GM12878 (cell line): ENCODE data around the gene ERVV-1.
"Not testable (repeated sequence)": the region's sequence is repeated elsewhere in the genome, so short reads cannot be mapped to it uniquely, and the experiment has no call there.

Experiments used
- EP300 ChIP-seq, 2 experiments: fragments of 150-350 bp in 1 of 2; IDR thresholded peaks; 2 replicates each; pipeline ENCODE4 v1.6.1; 2011 to 2012; ENCODE audit warnings: low read depth in 2 of 2, low read length in 2 of 2, borderline replicate concordance in 1 of 2, improper control_type of control experiment in 1 of 2, inconsistent platforms in 1 of 2; ENCODE audit not compliant: control insufficient read depth in 1 of 2
- ESRRA ChIP-seq: IDR thresholded peaks from 2 replicates; pipeline ENCODE4 v1.6.1; 2012; ENCODE audit warnings: mild to moderate bottlenecking, low read length, improper control_type of control experiment
- GABPA ChIP-seq: IDR thresholded peaks from 2 replicates; pipeline ENCODE4 v1.6.1; 2014; ENCODE audit warnings: antibody characterized with exemption, low read depth, mild to moderate bottlenecking, inconsistent platforms
- NFYA ChIP-seq: IDR thresholded peaks from 2 replicates; pipeline ENCODE4 v1.6.1; 2011; ENCODE audit warnings: low read depth, mild to moderate bottlenecking, low read length, improper control_type of control experiment, borderline replicate concordance
- POLR2AphosphoS5 ChIP-seq: IDR thresholded peaks from 2 replicates; pipeline ENCODE4 v1.6.1; 2011; ENCODE audit warnings: mild to moderate bottlenecking, low read length, inconsistent platforms
- POU2F2 ChIP-seq: IDR thresholded peaks from 3 replicates; pipeline ENCODE4 v1.6.1; 2011; ENCODE audit warnings: low read depth, mild to moderate bottlenecking, low read length, borderline replicate concordance
- RAD51 ChIP-seq: fragments of 450-650 bp; IDR thresholded peaks from 2 replicates; pipeline ENCODE4 v1.6.1; 2016; ENCODE audit warnings: moderate library complexity, mild to moderate bottlenecking, inconsistent platforms
- RELA ChIP-seq: fragments of 450-650 bp; IDR thresholded peaks from 2 replicates; pipeline ENCODE4 v1.8.0; 2014; ENCODE audit warnings: borderline replicate concordance; ENCODE audit not compliant: partially characterized antibody
- TCF7 ChIP-seq: IDR thresholded peaks from 2 replicates; pipeline ENCODE4 v1.6.1; 2014; ENCODE audit warnings: antibody characterized with exemption, borderline replicate concordance
- TF ChIP-seq, protein P1 (sequence below): IDR thresholded peaks from 2 replicates; pipeline ENCODE4 v1.6.1; 2011; ENCODE audit warnings: low read depth, low read length, improper control_type of control experiment, borderline replicate concordance
- TF ChIP-seq, protein P2 (sequence below): fragments of 450-650 bp; IDR thresholded peaks from 2 replicates; pipeline ENCODE4 v1.6.1; 2014; ENCODE audit warnings: mild to moderate bottlenecking
- TF ChIP-seq, protein P3 (sequence below), 3 experiments: IDR thresholded peaks in 2 of 3; conservative IDR thresholded peaks in 1 of 3; 2 replicates each; pipeline ENCODE4 v1.5.1; 2011; ENCODE audit warnings: low read depth in 3 of 3, low read length in 3 of 3, mild to moderate bottlenecking in 3 of 3, control low read depth in 2 of 3, moderate library complexity in 2 of 3, inconsistent platforms in 1 of 3, mixed read lengths in 1 of 3; ENCODE audit not compliant: control insufficient read depth in 2 of 3, insufficient read depth in 1 of 3; ENCODE audit errors: extremely low read depth in 1 of 3
- TF ChIP-seq, protein P4 (sequence below): IDR thresholded peaks from 2 replicates; pipeline ENCODE4 v1.6.1; 2012; ENCODE audit warnings: low read depth, low read length, improper control_type of control experiment

DNA sequence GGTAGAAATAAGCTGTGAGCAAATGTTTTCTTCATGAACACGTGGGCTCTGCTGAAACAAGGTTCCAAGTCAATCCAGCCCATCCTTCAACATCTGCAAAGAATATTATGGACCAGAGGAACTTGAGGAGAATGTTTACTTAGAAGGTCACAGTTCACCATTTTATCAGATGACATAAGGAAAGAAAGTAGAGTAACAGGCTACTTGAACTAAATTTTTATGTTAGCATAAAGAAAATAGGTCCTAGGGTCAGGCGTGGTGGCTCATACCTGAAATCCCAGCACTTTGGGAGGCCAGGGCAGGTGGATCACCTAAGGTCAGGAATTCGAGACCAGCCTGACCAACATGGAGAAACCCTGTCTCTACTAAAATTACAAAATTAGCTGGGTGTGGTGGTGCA is 30.6 kb upstream of the ERVV-1 start:
- TF ChIP-seq POLR2AphosphoS5; EP300 (IDR thresholded peaks at IDR 0.05; ENCODE audit: borderline replicate concordance in 1 of 2, control insufficient read depth in 1 of 2, low read depth in 2 of 2, low read length in 2 of 2); NFYA; RELA; GABPA; POU2F2; ESRRA; TCF7; RAD51: not testable (repeated sequence)
- TF ChIP-seq, protein P1, sequence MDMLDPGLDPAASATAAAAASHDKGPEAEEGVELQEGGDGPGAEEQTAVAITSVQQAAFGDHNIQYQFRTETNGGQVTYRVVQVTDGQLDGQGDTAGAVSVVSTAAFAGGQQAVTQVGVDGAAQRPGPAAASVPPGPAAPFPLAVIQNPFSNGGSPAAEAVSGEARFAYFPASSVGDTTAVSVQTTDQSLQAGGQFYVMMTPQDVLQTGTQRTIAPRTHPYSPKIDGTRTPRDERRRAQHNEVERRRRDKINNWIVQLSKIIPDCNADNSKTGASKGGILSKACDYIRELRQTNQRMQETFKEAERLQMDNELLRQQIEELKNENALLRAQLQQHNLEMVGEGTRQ = not testable (repeated sequence)
- TF ChIP-seq, protein P2, sequence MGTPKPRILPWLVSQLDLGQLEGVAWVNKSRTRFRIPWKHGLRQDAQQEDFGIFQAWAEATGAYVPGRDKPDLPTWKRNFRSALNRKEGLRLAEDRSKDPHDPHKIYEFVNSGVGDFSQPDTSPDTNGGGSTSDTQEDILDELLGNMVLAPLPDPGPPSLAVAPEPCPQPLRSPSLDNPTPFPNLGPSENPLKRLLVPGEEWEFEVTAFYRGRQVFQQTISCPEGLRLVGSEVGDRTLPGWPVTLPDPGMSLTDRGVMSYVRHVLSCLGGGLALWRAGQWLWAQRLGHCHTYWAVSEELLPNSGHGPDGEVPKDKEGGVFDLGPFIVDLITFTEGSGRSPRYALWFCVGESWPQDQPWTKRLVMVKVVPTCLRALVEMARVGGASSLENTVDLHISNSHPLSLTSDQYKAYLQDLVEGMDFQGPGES = not testable (repeated sequence)
- TF ChIP-seq, protein P3, sequence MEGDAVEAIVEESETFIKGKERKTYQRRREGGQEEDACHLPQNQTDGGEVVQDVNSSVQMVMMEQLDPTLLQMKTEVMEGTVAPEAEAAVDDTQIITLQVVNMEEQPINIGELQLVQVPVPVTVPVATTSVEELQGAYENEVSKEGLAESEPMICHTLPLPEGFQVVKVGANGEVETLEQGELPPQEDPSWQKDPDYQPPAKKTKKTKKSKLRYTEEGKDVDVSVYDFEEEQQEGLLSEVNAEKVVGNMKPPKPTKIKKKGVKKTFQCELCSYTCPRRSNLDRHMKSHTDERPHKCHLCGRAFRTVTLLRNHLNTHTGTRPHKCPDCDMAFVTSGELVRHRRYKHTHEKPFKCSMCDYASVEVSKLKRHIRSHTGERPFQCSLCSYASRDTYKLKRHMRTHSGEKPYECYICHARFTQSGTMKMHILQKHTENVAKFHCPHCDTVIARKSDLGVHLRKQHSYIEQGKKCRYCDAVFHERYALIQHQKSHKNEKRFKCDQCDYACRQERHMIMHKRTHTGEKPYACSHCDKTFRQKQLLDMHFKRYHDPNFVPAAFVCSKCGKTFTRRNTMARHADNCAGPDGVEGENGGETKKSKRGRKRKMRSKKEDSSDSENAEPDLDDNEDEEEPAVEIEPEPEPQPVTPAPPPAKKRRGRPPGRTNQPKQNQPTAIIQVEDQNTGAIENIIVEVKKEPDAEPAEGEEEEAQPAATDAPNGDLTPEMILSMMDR (IDR thresholded peaks at IDR 0.05 in 2 of 3, conservative IDR thresholded peaks at IDR 0.05 in 1 of 3; ENCODE audit: control insufficient read depth in 2 of 3, extremely low read depth in 1 of 3, insufficient read depth in 1 of 3, low read depth in 3 of 3, low read length in 3 of 3) = not testable (repeated sequence)
- TF ChIP-seq, protein P4, sequence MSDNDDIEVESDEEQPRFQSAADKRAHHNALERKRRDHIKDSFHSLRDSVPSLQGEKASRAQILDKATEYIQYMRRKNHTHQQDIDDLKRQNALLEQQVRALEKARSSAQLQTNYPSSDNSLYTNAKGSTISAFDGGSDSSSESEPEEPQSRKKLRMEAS = not testable (repeated sequence)
